ENCODE results near the gene AGBL4.

Gene AGBL4

GRCh38 chr1:48603222-48603621 is 1420.5 kb downstream of the AGBL4 start:
- Histone ChIP-seq H3K36me3 (ENCODE audit: insufficient read depth, low read length) (no peaks in the 10 kb centered on the region), H2AFZ (ENCODE audit: low read length, unreplicated experiment) (no peak overlapping the region), H3K4me1 (ENCODE audit: control insufficient read depth, insufficient read depth, low read length, unreplicated experiment) (no peaks in the 10 kb centered on the region), H3K4me3 (ENCODE audit: low read depth, low read length) (no peak overlapping the region), H3K79me2 (ENCODE audit: control insufficient read depth, insufficient read depth, low read length, unreplicated experiment) (no peaks in the 10 kb centered on the region), H3K27me3 (ENCODE audit: insufficient read depth, low read length) (no peaks in the 10 kb centered on the region; the same call in 1 of the 2 replicates), H3K27ac (ENCODE audit: low read depth, low read length) (no peak overlapping the region)

GRCh38 chr1:48602349-48602748 is 1421.4 kb downstream of the AGBL4 start:
- no peaks in the 10 kb centered on the region for H3K4me1 ChIP-seq (ENCODE audit: control insufficient read depth, insufficient read depth, low read length, unreplicated experiment)
- no peak overlapping the region for H3K4me3 ChIP-seq (ENCODE audit: low read depth, low read length)
- no peaks in the 10 kb centered on the region for H3K79me2 ChIP-seq (ENCODE audit: control insufficient read depth, insufficient read depth, low read length, unreplicated experiment)
- H3K27ac ChIP-seq (ENCODE audit: low read depth, low read length), result no peak overlapping the region
- H3K27me3 ChIP-seq (ENCODE audit: insufficient read depth, low read length), result no peaks in the 10 kb centered on the region
- H3K36me3 ChIP-seq (ENCODE audit: insufficient read depth, low read length), result no peaks in the 10 kb centered on the region
- H2AFZ ChIP-seq (ENCODE audit: low read length, unreplicated experiment), result no peak overlapping the region

DNA sequence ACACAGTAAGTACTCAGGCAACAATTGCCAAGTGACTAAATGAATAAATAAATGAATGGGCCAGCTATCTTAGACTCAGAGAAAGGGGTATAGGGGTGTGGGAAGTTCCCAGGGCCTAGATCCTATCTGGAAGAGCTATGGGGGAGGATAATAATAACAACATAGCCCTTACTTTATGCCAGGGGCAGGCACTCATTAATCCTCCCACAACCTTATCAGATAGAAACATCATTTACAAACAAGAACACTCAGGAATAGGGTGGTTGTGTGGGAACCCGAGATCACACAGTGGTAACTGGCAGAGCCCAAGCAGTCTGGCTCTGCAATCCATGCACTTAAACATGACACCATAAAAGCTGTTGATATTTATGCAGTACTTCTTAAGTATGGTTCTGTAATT is 1423.6 kb downstream of the AGBL4 start:
- Histone ChIP-seq H3K27ac (ENCODE audit: low read depth, low read length) (no peak overlapping the region), H3K4me3 (ENCODE audit: low read depth, low read length) (no peak overlapping the region), H3K79me2 (ENCODE audit: control insufficient read depth, insufficient read depth, low read length, unreplicated experiment) (no peaks in the 10 kb centered on the region), H3K27me3 (ENCODE audit: insufficient read depth, low read length) (no peaks in the 10 kb centered on the region), H3K36me3 (ENCODE audit: insufficient read depth, low read length) (no peaks in the 10 kb centered on the region), H3K4me1 (ENCODE audit: control insufficient read depth, insufficient read depth, low read length, unreplicated experiment) (no peaks in the 10 kb centered on the region), H2AFZ (ENCODE audit: low read length, unreplicated experiment) (no peak overlapping the region)

GRCh38 chr1:48597663-48598062 is 1426.1 kb downstream of the AGBL4 start:
- Histone ChIP-seq H3K4me3 (ENCODE audit: low read depth, low read length) (no peak overlapping the region), H2AFZ (ENCODE audit: low read length, unreplicated experiment) (no peak overlapping the region), H3K36me3 (ENCODE audit: insufficient read depth, low read length) (no peaks in the 10 kb centered on the region)

DNA sequence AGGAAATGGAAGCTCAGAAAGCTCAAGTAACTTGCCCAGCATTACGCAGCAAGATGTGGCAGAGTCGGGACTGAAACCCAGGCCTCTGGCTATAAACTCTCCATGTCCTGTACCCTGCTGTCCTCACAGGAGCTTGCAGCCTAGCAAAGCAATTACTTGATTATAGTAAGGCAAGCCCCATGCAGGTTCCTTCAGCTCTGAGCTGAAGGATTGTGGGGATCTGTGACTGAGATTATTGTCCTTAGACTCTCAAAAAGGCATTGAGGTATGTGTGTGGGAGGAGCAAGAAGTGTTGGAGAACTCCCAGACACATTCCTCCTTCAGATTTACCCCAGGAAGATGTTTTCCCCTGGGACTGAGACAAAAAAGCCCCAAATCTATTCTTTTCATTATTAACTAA is 1427.7 kb downstream of the AGBL4 start:
- no peaks in the 10 kb centered on the region for H3K27me3 ChIP-seq (ENCODE audit: insufficient read depth, low read length)
- H3K27ac ChIP-seq (ENCODE audit: low read depth, low read length), result no peak overlapping the region
- H3K79me2 ChIP-seq (ENCODE audit: control insufficient read depth, insufficient read depth, low read length, unreplicated experiment), result no peaks in the 10 kb centered on the region
- no peaks in the 10 kb centered on the region for H3K36me3 ChIP-seq (ENCODE audit: insufficient read depth, low read length)
- no peak overlapping the region for H2AFZ ChIP-seq (ENCODE audit: low read length, unreplicated experiment)
- H3K4me3 ChIP-seq (ENCODE audit: low read depth, low read length), result no peak overlapping the region
- H3K4me1 ChIP-seq (ENCODE audit: control insufficient read depth, insufficient read depth, low read length, unreplicated experiment), result no peaks in the 10 kb centered on the region

More at GRCh38 chr1:48597663-48598062, 1426.1 kb downstream of the AGBL4 start:
- Histone ChIP-seq H3K4me1 (ENCODE audit: control insufficient read depth, insufficient read depth, low read length, unreplicated experiment) (no peaks in the 10 kb centered on the region), H3K79me2 (ENCODE audit: control insufficient read depth, insufficient read depth, low read length, unreplicated experiment) (no peaks in the 10 kb centered on the region), H3K27ac (ENCODE audit: low read depth, low read length) (no peak overlapping the region), H3K27me3 (ENCODE audit: insufficient read depth, low read length) (no peaks in the 10 kb centered on the region)

GRCh38 chr1:48595613-48596012 is 1428.1 kb downstream of the AGBL4 start:
- Histone ChIP-seq H3K4me3 (ENCODE audit: low read depth, low read length) (no peak overlapping the region), H3K79me2 (ENCODE audit: control insufficient read depth, insufficient read depth, low read length, unreplicated experiment) (no peaks in the 10 kb centered on the region), H3K4me1 (ENCODE audit: control insufficient read depth, insufficient read depth, low read length, unreplicated experiment) (no peaks in the 10 kb centered on the region), H2AFZ (ENCODE audit: low read length, unreplicated experiment) (no peak overlapping the region), H3K27ac (ENCODE audit: low read depth, low read length) (no peak overlapping the region), H3K36me3 (ENCODE audit: insufficient read depth, low read length) (no peaks in the 10 kb centered on the region), H3K27me3 (ENCODE audit: insufficient read depth, low read length) (no peaks in the 10 kb centered on the region)

- Histone ChIP-seq H2AFZ (ENCODE audit: low read length, unreplicated experiment) (no peak overlapping the region), H3K27me3 (ENCODE audit: insufficient read depth, low read length) (no peaks in the 10 kb centered on the region), H3K36me3 (ENCODE audit: insufficient read depth, low read length) (no peaks in the 10 kb centered on the region), H3K4me1 (ENCODE audit: control insufficient read depth, insufficient read depth, low read length, unreplicated experiment) (no peaks in the 10 kb centered on the region), H3K4me3 (ENCODE audit: low read depth, low read length) (no peak overlapping the region), H3K79me2 (ENCODE audit: control insufficient read depth, insufficient read depth, low read length, unreplicated experiment) (no peaks in the 10 kb centered on the region), H3K27ac (ENCODE audit: low read depth, low read length) (no peak overlapping the region)
Observed at GRCh38 chr1:48592330-48592729, 1431.4 kb downstream of the AGBL4 start.

DNA sequence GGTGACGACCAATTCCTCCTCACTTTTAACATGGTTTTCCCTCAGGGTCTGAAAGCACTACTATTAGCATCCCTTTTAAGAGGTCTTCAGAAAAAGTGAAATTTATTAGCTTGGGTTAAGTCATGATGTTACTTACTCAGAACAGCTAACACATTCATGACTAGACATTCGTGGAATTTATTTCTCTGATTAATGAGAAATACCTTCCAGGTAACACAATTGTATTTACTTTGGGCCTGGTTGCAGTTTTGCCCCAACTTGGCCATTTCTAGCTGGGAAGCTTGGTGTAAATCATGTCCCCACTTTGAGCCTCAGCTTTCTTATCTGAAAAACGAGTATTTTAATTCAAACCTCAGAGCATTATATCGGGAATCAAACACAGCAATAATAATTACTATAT is 1432.6 kb downstream of the AGBL4 start:
- H3K27me3 ChIP-seq (ENCODE audit: insufficient read depth, low read length), result no peaks in the 10 kb centered on the region
- H3K79me2 ChIP-seq (ENCODE audit: control insufficient read depth, insufficient read depth, low read length, unreplicated experiment), result no peaks in the 10 kb centered on the region

GRCh38 chr1:48588061-48588460 is 1435.7 kb downstream of the AGBL4 start:
- no peak overlapping the region for H3K4me3 ChIP-seq (ENCODE audit: low read depth, low read length)
- no peaks in the 10 kb centered on the region for H3K4me1 ChIP-seq (ENCODE audit: control insufficient read depth, insufficient read depth, low read length, unreplicated experiment)
- H3K36me3 ChIP-seq (ENCODE audit: insufficient read depth, low read length), result no peaks in the 10 kb centered on the region
- H3K27me3 ChIP-seq (ENCODE audit: insufficient read depth, low read length), result no peaks in the 10 kb centered on the region
- H3K79me2 ChIP-seq (ENCODE audit: control insufficient read depth, insufficient read depth, low read length, unreplicated experiment), result no peaks in the 10 kb centered on the region
- H2AFZ ChIP-seq (ENCODE audit: low read length, unreplicated experiment), result no peak overlapping the region
- H3K27ac ChIP-seq (ENCODE audit: low read depth, low read length), result no peak overlapping the region

More for the DNA sequence above, 1432.6 kb downstream of the AGBL4 start:
- Histone ChIP-seq H3K4me3 (ENCODE audit: low read depth, low read length) (no peak overlapping the region), H2AFZ (ENCODE audit: low read length, unreplicated experiment) (no peak overlapping the region), H3K27ac (ENCODE audit: low read depth, low read length) (no peak overlapping the region), H3K36me3 (ENCODE audit: insufficient read depth, low read length) (no peaks in the 10 kb centered on the region), H3K4me1 (ENCODE audit: control insufficient read depth, insufficient read depth, low read length, unreplicated experiment) (no peaks in the 10 kb centered on the region)

DNA sequence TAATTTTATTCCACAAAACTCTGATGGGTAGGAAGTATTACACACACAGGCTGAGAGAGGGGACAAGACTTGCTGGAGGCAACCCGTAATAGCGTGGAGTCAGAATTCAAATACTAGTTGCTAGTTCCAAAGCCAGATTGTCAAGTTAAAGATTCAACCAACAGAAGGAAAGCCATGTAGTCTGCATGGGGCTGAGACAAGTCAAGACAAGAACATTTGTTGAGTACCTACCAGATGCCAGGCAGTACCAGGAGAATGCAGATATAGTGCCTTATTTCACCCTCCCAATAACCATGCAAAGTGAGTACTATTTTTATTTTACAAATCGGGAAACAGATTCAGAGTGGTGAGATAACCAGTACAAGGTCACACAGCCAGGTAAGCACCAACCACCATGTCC is 1441.3 kb downstream of the AGBL4 start:
- H3K4me3 ChIP-seq (ENCODE audit: low read depth, low read length), result no peak overlapping the region
- no peaks in the 10 kb centered on the region for H3K79me2 ChIP-seq (ENCODE audit: control insufficient read depth, insufficient read depth, low read length, unreplicated experiment)
- H3K4me1 ChIP-seq (ENCODE audit: control insufficient read depth, insufficient read depth, low read length, unreplicated experiment), result no peaks in the 10 kb centered on the region
- H3K36me3 ChIP-seq (ENCODE audit: insufficient read depth, low read length), result no peaks in the 10 kb centered on the region
- H3K27me3 ChIP-seq (ENCODE audit: insufficient read depth, low read length), result no peaks in the 10 kb centered on the region
- H3K27ac ChIP-seq (ENCODE audit: low read depth, low read length), result no peak overlapping the region
- no peak overlapping the region for H2AFZ ChIP-seq (ENCODE audit: low read length, unreplicated experiment)

DNA sequence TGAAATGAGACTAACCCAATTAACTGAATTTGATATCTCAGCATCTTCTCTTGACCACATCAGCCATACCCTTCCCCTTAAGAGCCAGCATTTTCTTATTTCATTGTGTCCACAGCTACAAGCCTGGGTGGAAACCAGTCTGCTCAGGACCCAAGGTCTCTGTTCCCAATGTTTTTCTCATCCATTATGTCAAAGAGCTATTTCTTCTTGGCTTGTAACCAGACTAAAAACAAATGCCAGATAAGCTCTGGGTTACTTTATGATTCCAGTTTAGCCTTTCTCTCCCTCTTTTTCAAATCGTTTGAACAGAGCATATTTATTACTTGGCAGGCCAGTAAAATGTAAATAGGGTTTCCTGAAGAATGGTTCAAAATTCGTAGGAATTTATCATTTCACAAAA is 1442.5 kb downstream of the AGBL4 start:
- Histone ChIP-seq H3K27me3 (ENCODE audit: insufficient read depth, low read length) (no peaks in the 10 kb centered on the region; the same call in 1 of the 2 replicates), H3K36me3 (ENCODE audit: insufficient read depth, low read length) (no peaks in the 10 kb centered on the region), H2AFZ (ENCODE audit: low read length, unreplicated experiment) (no peak overlapping the region), H3K27ac (ENCODE audit: low read depth, low read length) (no peak overlapping the region), H3K79me2 (ENCODE audit: control insufficient read depth, insufficient read depth, low read length, unreplicated experiment) (no peaks in the 10 kb centered on the region), H3K4me3 (ENCODE audit: low read depth, low read length) (no peak overlapping the region), H3K4me1 (ENCODE audit: control insufficient read depth, insufficient read depth, low read length, unreplicated experiment) (no peaks in the 10 kb centered on the region)

Measured in ACC112 (cell line).